HG02798 (cell line): ENCODE results near the gene SEBOX.
A peak's percentile ranks its signal among the peaks of the same experiment; 100 is the strongest.

Experiments
- ATAC-seq: cut with Tn5 transposase; IDR thresholded peaks from one replicate; pipeline ENCODE4 v1.9.1; 2021; ENCODE audit warnings: mild to moderate bottlenecking; ENCODE audit not compliant: unreplicated experiment, poor library complexity

Gene SEBOX

GRCh38 chr17:28394337-28395116 lies 29.5 kb upstream of the SEBOX start:
- no peak for ATAC-seq

GRCh38 chr17:28392491-28392890 lies 27.5 kb upstream of the SEBOX start:
- no peak for ATAC-seq

DNA sequence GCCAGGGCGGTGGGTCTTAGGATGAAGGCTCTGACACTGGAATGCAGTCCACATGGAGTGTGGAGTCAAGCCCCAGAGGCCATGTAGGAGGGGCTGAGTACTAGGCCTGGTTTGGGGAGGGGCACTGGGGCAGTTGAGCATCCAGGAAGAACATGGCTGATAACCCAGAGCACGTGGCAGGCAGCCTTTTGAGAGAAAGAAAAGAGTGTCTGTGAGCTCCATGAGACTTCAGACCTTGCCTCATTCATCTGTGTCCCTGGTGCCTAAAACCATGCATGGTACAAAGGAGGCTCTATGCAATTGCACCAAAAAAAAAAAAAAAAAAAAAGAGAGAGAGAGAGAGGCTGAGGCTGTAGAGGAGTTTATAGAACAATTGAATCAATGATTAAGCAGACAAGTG lies 26.4 kb upstream of the SEBOX start:
- ATAC-seq: no peak

DNA sequence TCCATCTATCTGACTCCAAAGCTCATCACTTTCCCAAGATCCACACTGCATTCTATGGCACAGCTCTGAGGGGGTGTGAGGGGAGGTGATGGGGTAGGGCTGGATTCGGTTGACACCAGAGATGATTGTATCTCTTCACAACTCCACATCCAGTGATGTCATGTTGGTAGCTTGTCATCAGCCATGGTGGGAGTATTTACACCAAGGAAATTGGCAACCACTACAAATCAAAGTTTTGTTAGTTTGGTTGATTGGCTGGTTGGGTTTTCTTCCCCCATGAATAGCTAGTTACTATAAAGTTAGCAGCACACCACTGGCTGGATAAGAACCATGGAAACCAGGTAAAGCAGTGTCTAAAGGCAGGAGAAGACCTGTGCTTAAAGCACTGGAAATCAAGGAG lies 26.0 kb upstream of the SEBOX start:
- ATAC-seq: no peak

- no peak for ATAC-seq
Measured at GRCh38 chr17:28390563-28390962, 25.6 kb upstream of the SEBOX start.

DNA sequence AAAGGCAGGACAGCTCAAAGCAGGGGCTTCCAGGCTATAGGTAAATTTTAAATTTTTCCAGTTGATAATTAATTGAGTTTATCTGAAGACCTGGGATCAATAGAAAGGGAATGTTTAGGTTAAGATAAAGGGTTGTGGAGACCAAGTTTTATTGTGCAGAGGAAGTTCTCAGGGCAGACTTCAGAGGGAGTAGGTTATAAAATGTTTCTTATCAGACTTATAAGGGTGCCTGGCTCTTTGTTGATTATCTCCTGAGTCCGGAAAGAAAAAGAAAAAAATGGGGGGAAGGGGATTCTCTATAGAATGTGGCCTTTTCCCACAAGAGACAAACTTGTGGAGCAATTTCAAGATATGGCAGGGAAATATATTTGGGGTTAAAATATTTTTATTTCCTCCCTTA lies 25.1 kb upstream of the SEBOX start:
- no peak for ATAC-seq

GRCh38 chr17:28388106-28388505 lies 23.1 kb upstream of the SEBOX start:
- no peak for ATAC-seq

DNA sequence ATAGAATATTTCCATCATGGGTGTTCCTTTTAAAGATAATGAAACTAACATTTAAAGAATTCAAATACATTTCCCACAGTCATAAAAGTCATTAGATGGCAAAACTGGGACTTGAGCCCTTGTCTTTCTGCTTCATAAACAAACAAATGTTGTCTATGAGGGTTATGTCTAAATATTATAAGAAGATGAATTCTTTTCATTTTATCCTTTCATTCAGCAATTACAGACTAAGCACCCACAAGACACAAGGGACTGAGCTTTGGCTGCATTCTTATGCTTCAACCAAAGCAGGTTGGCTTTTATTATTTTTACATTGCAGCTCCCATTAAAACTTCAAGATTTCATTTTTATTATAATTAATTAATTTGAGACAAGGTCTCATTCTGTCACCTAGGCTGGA lies 21.4 kb upstream of the SEBOX start:
- no peak for ATAC-seq

DNA sequence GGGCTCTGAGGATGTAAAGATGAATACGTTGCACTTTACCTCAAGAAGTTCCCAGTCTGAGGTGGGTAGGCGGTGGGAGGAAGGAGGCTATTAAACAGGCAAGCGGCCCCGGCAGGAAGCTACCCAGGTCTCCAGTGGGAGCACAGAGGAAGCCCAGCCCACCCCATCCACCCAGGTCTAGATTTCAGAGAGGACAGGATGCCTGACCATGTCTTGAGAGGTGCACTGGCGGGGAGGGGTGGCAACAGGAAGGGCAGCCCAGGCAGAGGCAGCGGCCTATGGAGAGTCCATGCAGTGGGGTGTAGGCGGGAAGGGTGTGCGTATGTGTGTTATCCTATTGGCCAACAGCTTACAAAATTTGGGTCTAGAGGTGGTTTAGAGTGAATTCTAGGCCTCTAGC lies 20.4 kb upstream of the SEBOX start:
- ATAC-seq: no peak

DNA sequence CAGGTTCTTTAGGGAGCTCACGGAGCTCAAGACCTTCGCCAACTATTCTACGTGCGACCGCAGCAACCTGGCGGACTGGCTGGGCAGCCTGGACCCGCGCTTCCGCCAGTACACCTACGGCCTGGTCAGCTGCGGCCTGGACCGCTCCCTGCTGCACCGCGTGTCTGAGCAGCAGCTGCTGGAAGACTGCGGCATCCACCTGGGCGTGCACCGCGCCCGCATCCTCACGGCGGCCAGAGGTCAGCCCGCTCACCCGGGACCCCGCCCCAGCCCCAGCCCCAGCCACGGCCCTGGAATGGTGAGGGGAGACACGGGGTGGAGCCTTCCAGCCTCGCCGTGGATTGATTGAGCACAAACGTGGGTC lies 20.0 kb upstream of the SEBOX start:
- peak; percentile 24 for ATAC-seq

GRCh38 chr17:28384281-28385036 lies 19.5 kb upstream of the SEBOX start:
- peak; percentile 79 for ATAC-seq

DNA sequence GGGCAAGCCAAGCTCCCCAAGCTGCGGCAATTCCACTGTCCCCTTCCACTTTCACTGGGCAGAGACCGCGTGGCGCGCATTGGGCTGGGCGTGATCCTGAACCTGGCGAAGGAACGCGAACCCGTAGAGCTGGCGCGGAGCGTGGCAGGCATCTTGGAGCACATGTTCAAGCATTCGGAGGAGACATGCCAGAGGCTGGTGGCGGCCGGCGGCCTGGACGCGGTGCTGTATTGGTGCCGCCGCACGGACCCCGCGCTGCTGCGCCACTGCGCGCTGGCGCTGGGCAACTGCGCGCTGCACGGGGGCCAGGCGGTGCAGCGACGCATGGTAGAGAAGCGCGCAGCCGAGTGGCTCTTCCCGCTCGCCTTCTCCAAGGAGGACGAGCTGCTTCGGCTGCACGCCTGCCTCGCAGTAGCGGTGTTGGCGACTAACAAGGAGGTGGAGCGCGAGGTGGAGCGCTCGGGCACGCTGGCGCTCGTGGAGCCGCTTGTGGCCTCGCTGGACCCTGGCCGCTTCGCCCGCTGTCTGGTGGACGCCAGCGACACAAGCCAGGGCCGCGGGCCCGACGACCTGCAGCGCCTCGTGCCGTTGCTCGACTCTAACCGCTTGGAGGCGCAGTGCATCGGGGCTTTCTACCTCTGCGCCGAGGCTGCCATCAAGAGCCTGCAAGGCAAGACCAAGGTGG lies 16.3 kb upstream of the SEBOX start:
- ATAC-seq: no peak

GRCh38 chr17:28379814-28380801 lies 15.1 kb upstream of the SEBOX start:
- ATAC-seq: no peak

GRCh38 chr17:28372945-28373274 lies 7.9 kb upstream of the SEBOX start:
- ATAC-seq: no peak

DNA sequence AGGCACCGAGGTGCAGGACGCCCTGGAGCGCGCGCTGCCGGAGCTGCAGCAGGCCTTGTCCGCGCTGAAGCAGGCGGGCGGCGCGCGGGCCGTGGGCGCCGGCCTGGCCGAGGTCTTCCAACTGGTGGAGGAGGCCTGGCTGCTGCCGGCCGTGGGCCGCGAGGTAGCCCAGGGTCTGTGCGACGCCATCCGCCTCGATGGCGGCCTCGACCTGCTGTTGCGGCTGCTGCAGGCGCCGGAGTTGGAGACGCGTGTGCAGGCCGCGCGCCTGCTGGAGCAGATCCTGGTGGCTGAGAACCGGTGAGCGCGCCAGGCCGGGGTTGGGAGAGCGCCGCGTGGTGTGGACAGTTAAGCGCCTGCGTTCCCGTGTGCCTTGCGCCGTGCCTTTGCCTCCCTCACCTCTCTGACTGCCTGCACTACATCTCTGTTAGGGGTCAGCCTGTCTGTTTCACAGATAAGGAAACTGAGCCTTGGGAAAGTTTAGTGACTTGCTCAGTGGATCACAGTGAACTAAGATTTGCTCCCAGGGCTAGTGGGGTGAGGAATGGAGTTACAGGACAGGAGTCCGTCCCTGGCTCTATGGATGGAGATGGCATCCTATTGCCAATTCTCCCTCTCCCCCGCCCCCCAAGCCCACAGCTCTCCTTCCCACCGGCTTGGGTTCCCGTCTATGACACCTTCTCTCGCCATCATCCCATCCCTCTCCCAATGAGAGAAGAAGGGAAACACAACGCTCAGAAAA lies 7.4 kb upstream of the SEBOX start:
- ATAC-seq: peak; percentile 15

GRCh38 chr17:28371245-28372202 lies 6.5 kb upstream of the SEBOX start, which contains the start of gene SARM1:
Gene SARM1 (plus strand): TSS chr17:28371694. CDS start chr17:28372033, 339 bp downstream.
- ATAC-seq: peak; percentile 87

DNA sequence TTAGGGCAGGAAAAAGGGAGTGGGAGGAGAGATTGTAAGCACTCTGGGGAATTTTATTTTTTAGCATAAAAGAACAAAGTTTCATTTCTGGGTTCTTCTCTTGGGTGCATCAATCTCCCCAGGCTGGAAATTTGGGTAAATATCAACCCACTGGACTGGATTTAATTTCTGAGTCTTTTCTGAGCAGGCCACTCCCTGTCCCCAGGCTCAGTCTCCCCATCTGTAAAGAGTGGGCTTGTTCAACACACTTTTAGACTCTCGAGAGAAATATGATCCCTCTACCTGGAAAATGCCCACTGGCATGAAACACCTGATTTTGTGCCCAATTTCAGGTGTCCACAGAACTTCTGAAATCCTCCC lies 5.7 kb upstream of the SEBOX start:
- ATAC-seq: no peak

DNA sequence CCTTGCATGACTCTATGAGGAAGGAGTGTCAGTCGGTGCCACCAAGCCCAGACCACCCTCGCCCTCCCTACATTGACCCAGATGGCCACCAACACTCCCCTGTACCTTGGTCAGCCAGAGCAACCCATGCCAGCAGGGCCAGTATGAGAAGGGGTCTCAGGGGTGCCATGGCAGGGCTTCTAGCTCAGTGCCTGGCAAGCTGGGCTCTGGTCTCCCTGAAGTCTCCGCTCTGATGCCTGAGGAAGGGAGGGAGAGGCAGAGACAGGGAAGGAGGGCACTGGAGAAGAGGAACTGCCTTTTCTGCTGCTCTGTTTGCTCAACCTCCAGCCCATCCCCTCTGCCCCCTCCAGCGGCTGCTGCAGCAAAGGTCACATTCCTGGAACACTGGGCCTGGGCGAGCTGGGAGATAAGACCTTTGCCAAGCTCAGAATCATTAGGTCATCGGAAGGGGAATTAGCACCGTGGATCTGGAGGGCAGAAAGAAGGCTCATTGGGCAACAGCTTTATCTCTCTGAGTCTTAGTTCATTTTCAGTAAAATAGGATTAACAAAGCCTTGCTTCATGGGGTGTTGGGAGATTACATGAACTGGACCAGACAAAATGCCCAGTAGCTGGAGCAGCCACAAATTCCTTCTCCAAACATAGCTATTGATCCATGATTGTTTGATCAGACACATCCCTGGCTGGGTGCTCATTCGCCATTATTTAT lies 5.2 kb upstream of the SEBOX start, which contains the start of gene VTN:
Gene VTN, minus strand, starts transcription at position 273 of the 709 bp plus-strand sequence. Its CDS starts 104 bp downstream, at position 169.
- ATAC-seq: no peak
